K562 (cell line): Measurements from ENCODE around the gene COL1A2. TPM values are rescaled to one million over a fixed set of nuclear protein-coding genes. Genes with fewer than 3 reads are reported as not detected.

Experiments
- ATAC-seq: fragments of 200-7000 bp; cut with Tn5 transposase; 3 replicates; pipeline ENCODE4 v1.9.1; 2020; ENCODE audit warnings: moderate library complexity
- BruUV-seq: library from RNA; stranded (reverse); fragments of 400-500 nt; replicated peaks from 2 replicates; lab custom pipeline; 2021; lab: Mats Ljungman, UMichigan
- CTCF ChIA-PET: fragments of 300-600 bp; formaldehyde crosslinking; extraction: SDS; loops from one replicate; lab custom pipeline; 2021; ENCODE audit warnings: low intra/inter-chr PET ratio; lab: Yijun Ruan, JAX
- POLR2A ChIA-PET: fragments of 300-600, 350-650 bp; sonication (Branson Sonifier 250); formaldehyde crosslinking; extraction: SDS; loops from one replicate; lab custom pipeline; 2021; ENCODE audit warnings: antibody characterized with exemption, inconsistent platforms; lab: Yijun Ruan, JAX
- DNase-seq, 4 experiments: peaks; one replicate each; pipeline versions ENCODE4 v3.0.0 to v3.0.0-alpha.2; 2011 to 2018; ENCODE audit warnings: low spot score in 3 of 4, mixed read lengths in 3 of 4; ENCODE audit errors: extremely low read depth in 1 of 4
- FAIRE-seq: peaks from 2 replicates; lab custom pipeline; 2011; peaks lifted over from hg19 to GRCh38; lab: Jason Lieb, UNC
- H2AFZ ChIP-seq: 2 replicates; pipeline ENCODE4 v1.6.0; 2011; ENCODE audit warnings: low read depth, low read length, control low read depth, inconsistent platforms
- H3K27ac ChIP-seq: fragments of 200-600 bp; 3 replicates; pipeline ENCODE4 v1.8.0; 2011; ENCODE audit warnings: low read depth, mild to moderate bottlenecking, control low read depth, inconsistent platforms, low read length, moderate library complexity, mixed read lengths; ENCODE audit errors: extremely low read depth
- H3K27me3 ChIP-seq, 2 experiments: fragments of 300-600 bp in 1 of 2; 2 replicates in 1 of 2; 3 replicates in 1 of 2; pipeline versions ENCODE4 v1.6.0 to v1.8.0; 2011; ENCODE audit warnings: inconsistent platforms in 2 of 2, low read length in 2 of 2, mild to moderate bottlenecking in 1 of 2, mixed read lengths in 1 of 2, moderate library complexity in 1 of 2; ENCODE audit not compliant: control insufficient read depth in 2 of 2, insufficient read depth in 2 of 2
- H3K36me3 ChIP-seq: fragments of 300-600 bp; 3 replicates; pipeline ENCODE4 v1.8.0; 2011; ENCODE audit warnings: mild to moderate bottlenecking, low read length, inconsistent platforms; ENCODE audit not compliant: control insufficient read depth, insufficient read depth
- H3K4me1 ChIP-seq, 2 experiments: fragments of 200-600 bp in 1 of 2; replicated peaks in 1 of 2; 2 replicates in 1 of 2; 3 replicates in 1 of 2; pipeline versions ENCODE4 v1.5.1 to v1.8.0; 2011; ENCODE audit warnings: inconsistent platforms in 2 of 2, low read length in 2 of 2, mild to moderate bottlenecking in 1 of 2, mixed read lengths in 1 of 2, moderate library complexity in 1 of 2; ENCODE audit not compliant: control insufficient read depth in 2 of 2, insufficient read depth in 2 of 2
- H3K4me2 ChIP-seq: 2 replicates; pipeline ENCODE4 v1.6.1; 2011; ENCODE audit warnings: low read length, control low read depth, inconsistent platforms, mixed read lengths; ENCODE audit not compliant: insufficient read depth
- H3K4me3 ChIP-seq: fragments of 200-600 bp; sonication (generic), shearing (Covaris generic); 2 replicates; pipeline ENCODE4 v1.5.1; 2016; ENCODE audit warnings: control low read depth, inconsistent platforms
- H3K79me2 ChIP-seq: fragments of 200-600 bp; 3 replicates; pipeline ENCODE4 v1.8.0; 2011; ENCODE audit warnings: low read length, inconsistent platforms; ENCODE audit not compliant: control insufficient read depth, insufficient read depth
- H3K9ac ChIP-seq, 2 experiments: 2 replicates each; pipeline versions ENCODE4 v1.6.0 to v1.6.1; 2011; ENCODE audit warnings: low read depth in 2 of 2, low read length in 2 of 2, control low read depth in 1 of 2, inconsistent platforms in 1 of 2, mild to moderate bottlenecking in 1 of 2, mixed read lengths in 1 of 2; ENCODE audit not compliant: insufficient read depth in 1 of 2
- H3K9me1 ChIP-seq: one replicate; pipeline ENCODE4 v1.6.0; 2011; ENCODE audit warnings: inconsistent platforms, mild to moderate bottlenecking, low read length, moderate library complexity; ENCODE audit not compliant: control insufficient read depth, insufficient read depth
- H3K9me3 ChIP-seq: replicated peaks from 2 replicates; pipeline ENCODE4 v1.5.1; 2011; ENCODE audit warnings: low read depth, low read length, inconsistent platforms; ENCODE audit not compliant: control insufficient read depth, insufficient read depth
- H4K20me1 ChIP-seq: replicated peaks from 2 replicates; pipeline ENCODE4 v1.6.1; 2011; ENCODE audit warnings: low read length, inconsistent platforms, mixed read lengths; ENCODE audit not compliant: control insufficient read depth, insufficient read depth
- CSDE1 ChIP-seq, 2 experiments: fragments of 450-650 bp; IDR thresholded peaks; 2 replicates each; pipeline ENCODE4 v1.6.1; 2016; ENCODE audit warnings: mild to moderate bottlenecking in 1 of 2
- CUX1 ChIP-seq: fragments of 200-800 bp; sonication (Bioruptor generic); IDR thresholded peaks from 2 replicates; pipeline ENCODE4 v1.6.1; 2016; ENCODE audit warnings: missing genetic modification characterization, missing compliant biosample characterization
- FOXJ2 ChIP-seq: fragments of 200-800 bp; sonication (Bioruptor generic); IDR thresholded peaks from 2 replicates; pipeline ENCODE4 v1.6.1; 2016; ENCODE audit warnings: missing genetic modification characterization, missing compliant biosample characterization
- GABPB1 ChIP-seq: sonication (generic); formaldehyde crosslinking; IDR thresholded peaks from 2 replicates; pipeline ENCODE4 v1.8.0; 2022; ENCODE audit warnings: mild to moderate bottlenecking, missing genetic modification reagents
- HIVEP1 ChIP-seq: fragments of 250-450 bp; sonication (Bioruptor Pico); IDR thresholded peaks from 2 replicates; pipeline ENCODE4 v1.4.0; 2020; ENCODE audit warnings: mild to moderate bottlenecking
- IRF9 ChIP-seq: fragments of 450-650 bp; IDR thresholded peaks from 2 replicates; pipeline ENCODE4 v1.6.1; 2016; ENCODE audit warnings: missing biosample characterization, missing genetic modification characterization
- KAT8 ChIP-seq: fragments of 450-650 bp; IDR thresholded peaks from 2 replicates; pipeline ENCODE4 v1.6.1; 2016; ENCODE audit warnings: low read depth, mild to moderate bottlenecking
- L3MBTL2 ChIP-seq: fragments of 450-650 bp; IDR thresholded peaks from 2 replicates; pipeline ENCODE4 v1.6.1; 2016; ENCODE audit warnings: mild to moderate bottlenecking, moderate library complexity
- MED1 ChIP-seq: sonication (generic); formaldehyde crosslinking; IDR thresholded peaks from 2 replicates; pipeline ENCODE4 v1.8.1; 2023; ENCODE audit warnings: missing genetic modification reagents, borderline replicate concordance
- RBFOX2 ChIP-seq: fragments of 200-400 bp; formaldehyde crosslinking; IDR thresholded peaks from 2 replicates; pipeline ENCODE4 v1.6.1; 2017; ENCODE audit warnings: low read depth, mild to moderate bottlenecking, low read length, moderate library complexity
- RFX7 ChIP-seq: fragments of 250-450 bp; sonication (Bioruptor Pico); IDR thresholded peaks from 2 replicates; pipeline ENCODE4 v1.5.1; 2021; ENCODE audit warnings: mild to moderate bottlenecking
- SETDB1 ChIP-seq: IDR thresholded peaks from one replicate; pipeline ENCODE4 v1.6.1; 2012; ENCODE audit warnings: low read length, control low read depth, inconsistent platforms
- SLC30A9 ChIP-seq: fragments of 250-450 bp; sonication (Bioruptor Pico); IDR thresholded peaks from 2 replicates; pipeline ENCODE4 v1.8.0; 2022; ENCODE audit warnings: mild to moderate bottlenecking, moderate library complexity
- SMARCA4 ChIP-seq: fragments of 450-650 bp; IDR thresholded peaks from 2 replicates; pipeline ENCODE4 v1.6.1; 2016
- SP2 ChIP-seq: IDR thresholded peaks from 2 replicates; pipeline ENCODE4 v1.6.1; 2011; ENCODE audit warnings: mild to moderate bottlenecking, low read depth, low read length, moderate library complexity; ENCODE audit not compliant: poor library complexity, severe bottlenecking; ENCODE audit errors: extremely low read depth
- TAF9B ChIP-seq: fragments of 450-650 bp; IDR thresholded peaks from 2 replicates; pipeline ENCODE4 v1.6.1; 2018; ENCODE audit warnings: mild to moderate bottlenecking; ENCODE audit not compliant: partially characterized antibody
- ZZZ3 ChIP-seq: fragments of 450-650 bp; IDR thresholded peaks from 2 replicates; pipeline ENCODE4 v1.6.1; 2016; ENCODE audit warnings: antibody characterized with exemption, mild to moderate bottlenecking, moderate library complexity
- WGBS: fragments of 100-300 bp; shearing (Covaris generic); methylation state at CpG from one replicate; pipeline ENCODE4 v1.1.6; 2016; ENCODE audit warnings: low coverage, mixed read lengths; ENCODE audit not compliant: insufficient coverage; ENCODE audit errors: missing lambda C conversion rate; 5-methylcytosine and 5-hydroxymethylcytosine counted together
- in situ Hi-C: fragments of 300-500 bp; cut with MboI; formaldehyde crosslinking; loops from 4 replicates; pipeline ENCODE4 v1.15.0; 2018; ENCODE audit warnings: inconsistent platforms, mixed read lengths
- intact Hi-C: fragments of 100-400 bp; cut with micrococcal nuclease; formaldehyde crosslinking; loops from 2 replicates; pipeline ENCODE4 v1.14.2; 2022
- polyA plus RNA-seq, 8 experiments: library from polyadenylated mRNA; depleted of rRNA in 4 of 8; stranded (reverse) in 5 of 8; unstranded in 3 of 8; fragments of >200 nt; fragmentation: Nextera tagmentation in 2 of 8; fragmentation: Illumina TruSeq in 1 of 8; extraction: Ambion mirVana in 2 of 8; extraction: Trizol in 1 of 8; gene quantifications; 2 replicates each; pipeline versions ENCODE4 v1.2.1 to v1.2.3, GENCODE V29; 2011 to 2014; ENCODE audit warnings: inconsistent platforms in 1 of 8, missing spikeins in 1 of 8
- total RNA-seq, 7 experiments: library from RNA; depleted of rRNA in 6 of 7; stranded (reverse); fragments of >200 nt in 6 of 7; fragmentation: Illumina TruSeq in 2 of 7; extraction: Trizol in 2 of 7; gene quantifications; 2 replicates each; pipeline versions ENCODE4 v1.2.1 to v1.2.3, GENCODE V29; 2011 to 2021; ENCODE audit warnings: low replicate concordance in 1 of 7

The COL1A2 gene
- total and polyA plus RNA-seq, 9 of the 15 experiments (the other 6 are each of a cell fraction or from before 2014, with no cell fraction given) = 0.94 to 11.6 (median 1.7) TPM

- Histone ChIP-seq H3K27me3 (no peaks in the 10 kb centered on the region), H3K9me3 (no peaks in the 10 kb centered on the region), H3K27ac (no peak overlapping the region), H2AFZ (no peak overlapping the region), H3K9me1 (no peaks in the 10 kb centered on the region), H3K4me2 (no peak overlapping the region), H3K4me3 (no peak overlapping the region), H4K20me1 (no peaks in the 10 kb centered on the region), H3K4me1 (no peaks in the 10 kb centered on the region), H3K36me3 (no peaks in the 10 kb centered on the region), H3K79me2 (no peaks in the 10 kb centered on the region), H3K9ac (no peak overlapping the region)
- no peak for FAIRE-seq
- ChIA-PET CTCF (no interaction called here), POLR2A (interaction anchor here (1.3 kb wide), 1 partner anchor 11 kb away, joined by 5 read pairs; no protein-coding TSS in a partner anchor)
- intact Hi-C loops = no loop called here
- in situ Hi-C loops = loop anchor here (25.0 kb wide), 1 partner anchor 1056 kb away; the partner anchor contains the start of gene ASB4
- WGBS = 0% methylated on average over 3 of the region's 3 CpGs
- no peak for TF ChIP-seq L3MBTL2
- TF ChIP-seq KAT8 = no peak
- no peak for TF ChIP-seq CSDE1 (IDR thresholded peaks at IDR 0.05)
- no peak for TF ChIP-seq RFX7 (CRISPR knock-in tag)
- no peak for TF ChIP-seq ZZZ3
- no peak for TF ChIP-seq IRF9 (tag)
- no peak for TF ChIP-seq FOXJ2 (tag)
- TF ChIP-seq SETDB1 = no peak
- TF ChIP-seq SLC30A9 (CRISPR knock-in tag) = no peak
- no peak for TF ChIP-seq TAF9B
- no peak for TF ChIP-seq SP2
- no peak for TF ChIP-seq GABPB1 (CRISPR knock-in tag)
- no peak for TF ChIP-seq MED1
- no peak for TF ChIP-seq HIVEP1 (CRISPR knock-in tag)
- no peak for TF ChIP-seq RBFOX2
- no peak for TF ChIP-seq CUX1
- no peak for TF ChIP-seq SMARCA4
- DNase-seq = no peak
- BruUV-seq = no TSS peak
- no peak for ATAC-seq
Observed at GRCh38 chr7:94431619-94432280, 37.1 kb downstream of the COL1A2 start.
